ENCODE measurements around the gene FGFR3. TPM values are rescaled to one million over a fixed set of nuclear protein-coding genes. Genes with fewer than 3 reads are reported as not detected.

FGFR3 gene
- total RNA-seq, 2 experiments from 2014 or later: 0.07 to 1.0 TPM

DNA sequence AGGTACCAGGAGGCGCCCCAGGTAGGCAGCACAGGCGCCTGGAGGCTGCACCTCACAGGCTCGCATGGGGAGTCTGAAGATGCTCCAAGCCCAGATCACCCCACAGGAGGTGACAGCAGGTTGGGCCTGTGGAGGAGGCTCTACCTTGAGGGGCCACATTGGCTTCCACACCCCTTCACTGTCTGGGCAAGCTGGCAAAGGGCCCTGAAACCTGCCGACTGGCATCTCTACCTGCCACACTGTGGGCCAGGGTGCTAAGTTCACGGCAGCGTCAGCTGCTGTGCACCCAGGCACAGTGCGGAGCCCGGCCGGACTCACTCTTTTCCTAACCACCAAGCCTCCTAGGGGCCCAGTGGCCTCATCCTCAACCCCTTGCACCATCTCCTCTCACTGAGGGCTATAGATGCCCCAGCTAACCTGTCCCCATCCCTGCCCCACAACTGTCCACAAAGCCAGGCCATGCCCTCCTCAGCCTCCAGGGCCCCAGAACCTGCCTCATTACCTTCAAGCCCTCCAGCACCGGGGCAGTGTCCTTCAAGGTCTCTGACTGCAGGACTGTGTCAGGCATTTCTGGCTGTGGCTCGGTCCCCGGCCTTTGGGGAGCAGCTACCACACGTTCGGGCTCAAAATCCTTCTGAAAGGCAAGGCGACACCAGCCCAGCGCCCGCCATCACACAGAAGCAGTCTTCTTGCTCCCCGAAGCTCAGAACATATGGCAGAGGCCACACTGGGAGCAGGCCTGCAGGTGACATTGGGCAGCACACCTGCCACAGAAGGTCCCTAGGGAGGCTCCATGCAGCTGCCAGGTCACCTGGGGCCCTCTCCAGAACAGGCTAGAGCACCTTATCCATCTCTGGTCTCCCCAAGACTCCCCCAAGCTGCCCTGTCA is 28.8 kb downstream of the FGFR3 start:
- intact Hi-C loops (cut with micrococcal nuclease): no loop called here
- H3K36me3 Mint-ChIP-seq (ENCODE audit: low read depth): peaks cover 22% of the 10 kb centered on the region
- ChIA-PET CTCF (interaction anchor here (1.6 to 2.8 kb wide), 2 partner anchors 13 to 77 kb away, joined by 5 to 11 read pairs; no protein-coding TSS in a partner anchor), POLR2A (interaction anchor here (0.6 kb wide), 1 partner anchor 16 kb away, joined by 3 read pairs; no protein-coding TSS in a partner anchor)
- no peak for ATAC-seq
- no peak overlapping the region for H3K4me3 Mint-ChIP-seq
- H3K27me3 Mint-ChIP-seq: no peaks in the 10 kb centered on the region
- TF ChIP-seq, protein P1, sequence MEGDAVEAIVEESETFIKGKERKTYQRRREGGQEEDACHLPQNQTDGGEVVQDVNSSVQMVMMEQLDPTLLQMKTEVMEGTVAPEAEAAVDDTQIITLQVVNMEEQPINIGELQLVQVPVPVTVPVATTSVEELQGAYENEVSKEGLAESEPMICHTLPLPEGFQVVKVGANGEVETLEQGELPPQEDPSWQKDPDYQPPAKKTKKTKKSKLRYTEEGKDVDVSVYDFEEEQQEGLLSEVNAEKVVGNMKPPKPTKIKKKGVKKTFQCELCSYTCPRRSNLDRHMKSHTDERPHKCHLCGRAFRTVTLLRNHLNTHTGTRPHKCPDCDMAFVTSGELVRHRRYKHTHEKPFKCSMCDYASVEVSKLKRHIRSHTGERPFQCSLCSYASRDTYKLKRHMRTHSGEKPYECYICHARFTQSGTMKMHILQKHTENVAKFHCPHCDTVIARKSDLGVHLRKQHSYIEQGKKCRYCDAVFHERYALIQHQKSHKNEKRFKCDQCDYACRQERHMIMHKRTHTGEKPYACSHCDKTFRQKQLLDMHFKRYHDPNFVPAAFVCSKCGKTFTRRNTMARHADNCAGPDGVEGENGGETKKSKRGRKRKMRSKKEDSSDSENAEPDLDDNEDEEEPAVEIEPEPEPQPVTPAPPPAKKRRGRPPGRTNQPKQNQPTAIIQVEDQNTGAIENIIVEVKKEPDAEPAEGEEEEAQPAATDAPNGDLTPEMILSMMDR (IDR thresholded peaks at IDR 0.05): no peak
- H3K9me3 Mint-ChIP-seq: no peaks in the 10 kb centered on the region
- no peak for DNase-seq
- no peak overlapping the region for H3K27ac Mint-ChIP-seq
- no peaks in the 10 kb centered on the region for H3K4me1 Mint-ChIP-seq (ENCODE audit: low read depth)

DNA sequence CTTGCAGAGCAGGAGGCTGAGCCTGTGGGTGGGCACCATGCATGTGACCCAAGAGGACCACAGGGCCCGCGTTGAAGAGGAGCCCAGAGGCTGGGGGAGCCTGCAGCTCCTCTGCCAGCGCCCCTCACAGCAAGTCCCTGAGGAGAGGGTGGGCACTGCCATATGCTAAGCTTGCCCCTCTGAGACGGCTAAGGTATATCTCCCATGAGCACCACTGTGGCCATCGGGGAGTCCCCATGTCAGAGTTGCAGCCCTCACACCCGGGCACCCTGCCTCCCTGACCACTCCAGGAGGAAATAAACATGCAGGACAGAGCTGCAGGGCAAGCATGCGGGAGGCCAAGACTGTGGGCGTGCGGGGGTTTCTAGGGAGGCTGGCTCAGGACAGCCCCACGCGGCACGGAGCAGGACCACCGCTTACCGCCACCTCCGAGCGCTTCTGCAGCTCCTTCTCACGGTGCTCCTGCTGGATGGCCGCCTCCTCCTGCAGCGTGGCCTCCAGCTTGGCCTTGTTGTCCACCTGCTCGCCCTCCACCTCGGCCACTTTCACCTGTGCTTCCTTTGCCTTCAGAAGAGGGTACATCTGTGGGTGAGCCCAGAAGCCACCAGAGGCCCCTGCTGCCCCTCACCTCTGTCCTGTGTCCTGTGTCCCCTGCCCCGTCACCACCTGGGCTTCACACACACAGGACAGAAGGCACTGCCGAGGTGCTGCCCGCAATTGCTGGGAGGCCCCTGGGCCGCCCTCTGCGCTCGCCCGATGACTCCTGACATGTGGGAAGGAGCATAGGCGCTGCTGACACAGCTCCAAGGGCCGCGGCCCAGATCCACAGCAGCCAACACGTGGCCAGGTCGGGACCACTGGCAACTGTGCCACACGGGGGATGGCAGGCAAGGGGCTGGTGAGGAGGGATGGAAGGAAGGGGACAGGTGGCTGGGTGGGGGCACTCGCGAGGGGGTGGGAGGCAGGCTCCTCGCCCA is 29.8 kb downstream of the FGFR3 start:
- Mint-ChIP-seq H3K27ac (no peak overlapping the region), H3K4me3 (no peak overlapping the region), H3K9me3 (no peaks in the 10 kb centered on the region), H3K27me3 (no peaks in the 10 kb centered on the region), H3K4me1 (ENCODE audit: low read depth) (no peaks in the 10 kb centered on the region), H3K36me3 (ENCODE audit: low read depth) (peaks cover 24% of the 10 kb centered on the region)
- DNase-seq (no peak), ATAC-seq (no peak)
- CTCF ChIA-PET: interaction anchor here (1.5 to 2.8 kb wide), 3 partner anchors 14 to 76 kb away, joined by 4 to 11 read pairs (median 5); no protein-coding TSS in a partner anchor
- TF ChIP-seq, protein P1 (IDR thresholded peaks at IDR 0.05): no peak
- POLR2A ChIA-PET: interaction anchor here (0.6 kb wide), 1 partner anchor 17 kb away, joined by 3 read pairs; no protein-coding TSS in a partner anchor
- intact Hi-C loops (cut with micrococcal nuclease): no loop called here

DNA sequence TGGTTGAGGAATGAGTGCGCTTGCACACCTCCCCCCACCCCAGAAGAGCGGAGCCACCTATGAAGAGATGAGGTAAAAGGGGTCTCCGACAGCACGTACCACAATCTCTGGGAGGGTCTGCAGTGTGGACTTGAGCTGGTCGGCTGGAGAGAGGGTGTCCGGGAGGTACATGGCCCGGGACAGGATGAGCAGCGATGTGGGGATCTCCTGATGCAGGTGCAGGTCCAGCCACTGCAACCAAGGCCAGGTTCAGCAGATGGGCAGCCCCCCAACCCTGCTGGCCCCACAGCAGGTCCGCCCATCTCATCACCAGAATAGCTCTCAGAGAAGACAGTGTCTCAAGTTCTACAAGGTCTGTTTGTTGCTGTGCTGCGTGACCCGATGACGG is 30.4 kb downstream of the FGFR3 start:
- ChIA-PET CTCF (interaction anchor here (1.5 kb wide), 1 partner anchor 75 kb away, joined by 4 read pairs; no protein-coding TSS in a partner anchor), POLR2A (no interaction called here)
- H3K27me3 Mint-ChIP-seq: no peaks in the 10 kb centered on the region
- intact Hi-C loops (cut with micrococcal nuclease): no loop called here
- peaks cover 24% of the 10 kb centered on the region for H3K36me3 Mint-ChIP-seq (ENCODE audit: low read depth)
- no peak for ATAC-seq
- H3K4me1 Mint-ChIP-seq (ENCODE audit: low read depth): no peaks in the 10 kb centered on the region
- no peaks in the 10 kb centered on the region for H3K9me3 Mint-ChIP-seq
- DNase-seq: no peak
- TF ChIP-seq, protein P1 (IDR thresholded peaks at IDR 0.05): no peak
- H3K4me3 Mint-ChIP-seq: no peak overlapping the region
- no peak overlapping the region for H3K27ac Mint-ChIP-seq

DNA sequence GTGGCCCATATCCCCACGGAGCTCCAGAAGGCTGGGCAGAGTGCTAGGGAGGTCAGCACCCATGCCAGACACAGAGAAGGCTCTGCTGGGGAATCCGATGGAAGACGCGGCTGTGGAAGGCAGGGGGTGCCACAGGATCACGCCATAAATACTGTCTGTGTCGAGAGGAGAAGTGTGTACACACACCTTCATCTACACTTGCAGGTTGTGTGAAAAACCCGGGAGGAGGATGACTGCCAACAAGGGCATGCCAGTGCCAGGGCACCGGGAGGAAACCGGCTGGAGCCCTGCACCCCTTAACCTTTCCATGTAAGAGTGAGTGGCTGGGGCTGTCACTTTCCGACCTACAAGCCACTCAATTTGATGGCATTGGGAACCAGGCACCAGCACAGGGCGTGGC is 31.7 kb downstream of the FGFR3 start:
- POLR2A ChIA-PET: no interaction called here
- no peak for DNase-seq
- no peaks in the 10 kb centered on the region for H3K27me3 Mint-ChIP-seq
- CTCF ChIA-PET: no interaction called here
- no peak overlapping the region for H3K27ac Mint-ChIP-seq
- no peak overlapping the region for H3K4me3 Mint-ChIP-seq
- TF ChIP-seq, protein P1 (IDR thresholded peaks at IDR 0.05): no peak
- peaks cover 27% of the 10 kb centered on the region for H3K36me3 Mint-ChIP-seq (ENCODE audit: low read depth)
- H3K4me1 Mint-ChIP-seq (ENCODE audit: low read depth): no peaks in the 10 kb centered on the region
- no peak for ATAC-seq
- intact Hi-C loops (cut with micrococcal nuclease): no loop called here
- no peaks in the 10 kb centered on the region for H3K9me3 Mint-ChIP-seq
